Astrocyte of the cerebellum (primary cell): ENCODE results near the gene TFDP2.

ENCODE experiments used
- DNase-seq: peaks from one replicate; pipeline ENCODE4 v3.0.0-alpha.2; 2011; ENCODE audit warnings: low read depth
- H3K4me3 ChIP-seq: 2 replicates; pipeline ENCODE4 v1.5.1; 2011; ENCODE audit warnings: mild to moderate bottlenecking, low read depth, low read length, moderate library complexity
- in situ Hi-C: cut with HindIII; loops from 2 replicates; pipeline ENCODE4 v1.10.0; 2017; ENCODE audit warnings: low sequenced_read_pairs
- TF ChIP-seq, protein P1 (sequence below): IDR thresholded peaks from 2 replicates; pipeline ENCODE4 v1.5.1; 2012; ENCODE audit warnings: low read length, low read depth, moderate library complexity, mild to moderate bottlenecking; ENCODE audit errors: missing control alignments

TFDP2 gene

DNA sequence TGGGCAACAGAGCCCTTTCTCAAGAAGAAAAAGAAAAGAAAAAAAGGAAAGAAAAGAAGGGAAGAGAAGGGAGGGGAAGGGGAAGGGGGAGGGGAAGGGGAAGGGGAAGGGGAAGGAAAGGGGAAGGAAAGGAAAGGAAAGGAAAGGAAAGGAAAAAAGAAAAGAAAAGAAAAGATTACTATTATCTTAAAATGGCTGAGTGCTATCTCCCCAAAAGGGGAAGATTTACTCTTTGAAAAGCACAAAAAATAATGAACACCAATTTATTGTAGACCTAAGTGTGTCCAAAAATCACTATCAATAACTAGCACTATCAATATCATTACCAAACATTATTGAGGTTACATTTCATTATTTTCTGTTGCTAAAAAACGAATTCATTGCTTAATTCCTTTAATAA, 183.9 kb downstream of the TFDP2 start:
- TF ChIP-seq, protein P1, sequence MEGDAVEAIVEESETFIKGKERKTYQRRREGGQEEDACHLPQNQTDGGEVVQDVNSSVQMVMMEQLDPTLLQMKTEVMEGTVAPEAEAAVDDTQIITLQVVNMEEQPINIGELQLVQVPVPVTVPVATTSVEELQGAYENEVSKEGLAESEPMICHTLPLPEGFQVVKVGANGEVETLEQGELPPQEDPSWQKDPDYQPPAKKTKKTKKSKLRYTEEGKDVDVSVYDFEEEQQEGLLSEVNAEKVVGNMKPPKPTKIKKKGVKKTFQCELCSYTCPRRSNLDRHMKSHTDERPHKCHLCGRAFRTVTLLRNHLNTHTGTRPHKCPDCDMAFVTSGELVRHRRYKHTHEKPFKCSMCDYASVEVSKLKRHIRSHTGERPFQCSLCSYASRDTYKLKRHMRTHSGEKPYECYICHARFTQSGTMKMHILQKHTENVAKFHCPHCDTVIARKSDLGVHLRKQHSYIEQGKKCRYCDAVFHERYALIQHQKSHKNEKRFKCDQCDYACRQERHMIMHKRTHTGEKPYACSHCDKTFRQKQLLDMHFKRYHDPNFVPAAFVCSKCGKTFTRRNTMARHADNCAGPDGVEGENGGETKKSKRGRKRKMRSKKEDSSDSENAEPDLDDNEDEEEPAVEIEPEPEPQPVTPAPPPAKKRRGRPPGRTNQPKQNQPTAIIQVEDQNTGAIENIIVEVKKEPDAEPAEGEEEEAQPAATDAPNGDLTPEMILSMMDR: no peak
- H3K4me3 ChIP-seq: no peak overlapping the region
- DNase-seq: no peak
- in situ Hi-C loops: no loop called here

DNA sequence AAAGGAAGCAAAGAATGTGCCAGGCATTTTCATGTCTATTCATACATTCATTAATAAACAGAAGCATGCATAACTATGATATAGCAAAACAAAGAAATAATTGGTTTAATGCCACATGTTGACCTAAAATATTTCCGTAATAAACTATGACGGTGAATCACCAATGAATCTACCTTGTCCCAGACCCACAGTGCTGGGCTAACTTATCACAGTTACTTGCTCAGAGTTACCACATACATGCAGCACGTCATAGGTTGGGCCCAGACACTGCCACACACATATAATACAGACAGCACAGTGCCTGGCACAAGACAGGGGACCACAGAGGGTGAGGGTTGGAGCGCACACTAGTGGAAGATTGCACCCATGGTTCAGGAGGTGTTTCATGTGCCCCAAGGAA, 186.0 kb downstream of the TFDP2 start:
- TF ChIP-seq, protein P1: no peak
- DNase-seq: no peak
- H3K4me3 ChIP-seq: no peak overlapping the region
- in situ Hi-C loops: no loop called here

DNA sequence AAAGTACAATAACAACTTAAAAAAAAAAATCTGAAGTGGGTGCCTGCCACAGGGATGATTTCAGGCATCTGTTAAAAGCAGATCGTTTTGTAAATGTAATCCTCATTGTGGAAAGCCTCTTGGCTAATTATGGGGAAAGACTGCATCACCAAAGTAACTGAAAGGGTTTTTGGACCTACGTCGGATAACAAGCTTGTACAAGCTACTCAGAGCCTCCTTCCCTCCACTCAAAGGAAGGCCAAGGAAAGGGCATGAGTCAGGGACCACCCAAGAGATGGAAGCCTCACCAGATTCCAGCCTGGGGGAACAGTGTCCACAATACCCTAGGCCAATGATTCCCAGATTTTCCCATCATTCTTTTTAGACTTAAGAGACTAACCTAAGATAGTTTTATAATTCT, 188.6 kb downstream of the TFDP2 start:
- TF ChIP-seq, protein P1: no peak
- no peak overlapping the region for H3K4me3 ChIP-seq
- in situ Hi-C loops: no loop called here
- DNase-seq: no peak

DNA sequence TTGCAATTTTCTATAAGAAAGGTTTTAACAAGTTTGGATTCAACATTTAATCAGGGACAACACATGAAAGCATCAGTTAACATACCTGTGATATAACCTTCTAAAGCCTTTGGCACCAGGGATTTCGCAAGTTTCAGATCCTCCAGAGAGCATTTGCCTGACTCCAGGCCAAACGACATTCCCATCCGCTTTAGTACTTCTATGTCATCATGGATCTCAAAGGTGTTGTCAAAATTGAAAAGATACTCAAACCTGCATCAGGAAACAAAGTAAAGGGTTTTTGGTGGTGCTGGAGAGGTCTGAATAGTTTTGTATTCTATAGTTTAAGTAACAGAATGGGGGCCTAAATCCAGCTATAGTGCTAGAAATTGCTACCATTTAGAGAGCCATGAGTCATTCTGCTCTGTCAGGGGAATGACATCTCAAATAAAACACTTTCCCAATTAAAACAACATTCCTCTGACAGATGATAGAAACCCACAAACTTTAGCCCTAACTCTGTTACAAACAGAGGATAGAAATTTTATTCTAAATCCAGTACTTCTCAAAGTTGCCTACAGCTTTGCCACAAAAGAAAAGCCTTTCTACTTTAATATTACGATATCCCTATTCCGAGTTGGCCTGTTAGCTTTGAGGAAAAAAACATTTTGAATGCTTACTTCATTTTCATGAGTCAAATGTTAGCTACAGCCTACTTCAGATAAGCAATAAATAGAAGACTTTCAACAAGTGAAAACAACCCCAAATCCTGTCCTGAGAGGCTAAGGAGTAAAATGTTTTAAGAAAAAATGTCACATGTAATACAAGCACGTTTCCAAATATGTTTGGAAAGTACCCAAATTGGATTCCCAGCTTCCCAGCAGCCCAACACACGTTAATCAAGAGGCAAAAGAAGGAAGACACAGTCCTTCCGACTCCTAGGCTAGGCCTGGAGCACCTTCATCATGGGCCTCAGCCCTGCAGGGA, 189.5 kb downstream of the TFDP2 start:
- in situ Hi-C loops: no loop called here
- TF ChIP-seq, protein P1: no peak
- DNase-seq: no peak
- H3K4me3 ChIP-seq: no peak overlapping the region

DNA sequence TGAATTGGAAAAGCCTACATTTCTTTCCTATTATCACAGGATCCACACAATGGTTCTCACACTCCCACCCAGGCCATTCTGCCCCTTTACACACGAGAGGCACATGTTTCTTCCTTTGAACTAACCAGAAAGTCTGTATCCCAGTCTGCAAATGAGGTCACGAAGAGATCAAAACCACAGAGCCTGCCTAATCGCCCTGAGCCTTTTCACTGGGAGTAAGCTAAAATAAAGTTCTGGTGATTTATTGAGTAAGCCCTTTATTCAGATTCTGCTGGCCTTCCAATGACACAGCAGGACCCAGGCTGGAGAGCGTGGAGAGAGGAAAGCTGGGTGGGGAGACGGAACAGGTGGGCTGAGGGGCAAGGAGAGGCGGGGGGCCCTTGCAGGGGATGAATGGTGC, 194.2 kb downstream of the TFDP2 start:
- in situ Hi-C loops: no loop called here
- TF ChIP-seq, protein P1: no peak
- H3K4me3 ChIP-seq: no peak overlapping the region
- peak; percentile 62 for DNase-seq

DNA sequence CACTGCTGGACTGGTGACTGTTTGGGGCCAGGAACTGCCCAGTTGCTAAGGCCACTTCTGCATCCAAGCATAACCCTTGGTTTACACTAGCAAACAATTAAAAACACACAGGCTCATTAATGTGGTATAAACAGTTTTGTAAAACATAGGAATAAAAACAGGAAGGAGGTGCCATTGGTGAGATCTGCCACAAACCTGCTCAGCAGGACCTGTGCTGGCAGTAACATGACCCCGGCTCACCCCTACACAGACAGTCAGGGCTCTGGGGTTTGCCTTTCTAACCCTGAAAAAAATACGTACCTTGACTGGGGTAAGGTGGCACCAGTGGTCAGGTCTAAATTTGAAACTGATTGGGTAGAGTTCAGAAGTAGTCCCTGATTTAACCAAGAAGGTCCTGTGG, 196.7 kb downstream of the TFDP2 start:
- H3K4me3 ChIP-seq: no peak overlapping the region
- DNase-seq: no peak
- in situ Hi-C loops: no loop called here
- TF ChIP-seq, protein P1: no peak
